Upper lobe of left lung (tissue), 6 donors: ENCODE measurements around the gene FMC1. TPM values are rescaled to one million over a fixed set of nuclear protein-coding genes. Genes with fewer than 3 reads are reported as not detected.
"Not testable (repeated sequence)": the region's sequence is repeated elsewhere in the genome, so short reads cannot be mapped to it uniquely, and the experiment has no call there.

Experiments
- ATAC-seq, 2 donors: fragments of 200-7000 bp; cut with Tn5 transposase; one replicate each; pipeline ENCODE4 v1.9.1; 2022; ENCODE audit warnings: mild to moderate bottlenecking in 2 of 2, moderate library complexity in 2 of 2; ENCODE audit not compliant: low FRiP score in 2 of 2
- DNase-seq, 2 donors: peaks; one replicate each; pipeline ENCODE4 v3.0.0-alpha.2; 2019 to 2020
- H3K27ac ChIP-seq, 4 donors: fragments of 200-600 bp; sonication (generic); one replicate each; pipeline ENCODE4 v1.5.1; 2016 to 2019
- H3K27me3 ChIP-seq, 4 donors: fragments of 200-600 bp; sonication (generic); one replicate each; pipeline ENCODE4 v1.5.1; 2017 to 2019
- H3K36me3 ChIP-seq, 4 donors: fragments of 200-600 bp; sonication (generic); one replicate each; pipeline ENCODE4 v1.5.1; 2016 to 2019
- H3K4me1 ChIP-seq, 4 donors: fragments of 200-600 bp; sonication (generic); one replicate each; pipeline ENCODE4 v1.5.1; 2018 to 2019
- H3K4me3 ChIP-seq, 4 donors: fragments of 200-600 bp; sonication (generic); one replicate each; pipeline ENCODE4 v1.5.1; 2017 to 2019; ENCODE audit warnings: mild to moderate bottlenecking in 2 of 4, moderate library complexity in 1 of 4
- H3K9me3 ChIP-seq, 4 donors: fragments of 200-600 bp; sonication (generic); one replicate each; pipeline ENCODE4 v1.5.1; 2018 to 2019
- EP300 ChIP-seq, 4 donors: sonication (generic); formaldehyde crosslinking; IDR thresholded peaks; one replicate each; pipeline ENCODE4 v1.5.1; 2017; ENCODE audit warnings: antibody characterized with exemption in 4 of 4, control low read depth in 2 of 4
- POLR2A ChIP-seq, 4 donors: fragments of 450-650 bp; IDR thresholded peaks; one replicate each; pipeline ENCODE4 v1.5.1; 2016 to 2017; ENCODE audit warnings: antibody characterized with exemption in 4 of 4, mild to moderate bottlenecking in 2 of 4
- POLR2AphosphoS5 ChIP-seq, 2 donors: sonication (generic); formaldehyde crosslinking; IDR thresholded peaks; one replicate each; pipeline ENCODE4 v1.5.1; 2017; ENCODE audit warnings: antibody characterized with exemption in 2 of 2
- WGBS, 2 donors: methylation state at CpG; one replicate each; pipeline ENCODE4 v1.1.5; 2017 to 2018; 5-methylcytosine and 5-hydroxymethylcytosine counted together
- total RNA-seq, 6 donors: library from RNA; depleted of rRNA in 4 of 6; stranded (reverse); fragments of >200 nt in 4 of 6; gene quantifications; one replicate each; pipeline versions ENCODE4 v1.1.0 to v1.2.1, GENCODE V29; 2016 to 2021
- TF ChIP-seq, protein P1 (sequence below), 6 experiments: fragments of 450-650 bp in 4 of 6; fragments of 200-600 bp in 2 of 6; sonication (generic) in 2 of 6; IDR thresholded peaks; one replicate each; pipeline ENCODE4 v1.5.1; 2016 to 2019; ENCODE audit warnings: antibody characterized with exemption in 6 of 6
- donor health status: DM: no; HTN: no; CAD: no; lungs with moderate emphysema.
- donor health status: DM: no; HTN: yes; CAD: no; lungs with severe emphysema.

The FMC1 gene
- total RNA-seq, 6 donors from 2014 or later = 2.1 to 19.7 (median 9.2) TPM

GRCh38 chr7:139351027-139351426 lies 9.9 kb downstream of the FMC1 start:
- Histone ChIP-seq H3K27ac (no peak overlapping the region), H3K27me3 (no peaks in the 10 kb centered on the region), H3K36me3 (peaks cover 0 to 28% (median 6%) of the 10 kb centered on the region in 4 donors), H3K9me3 (no peaks in the 10 kb centered on the region), H3K4me3 (no peak overlapping the region), H3K4me1 (no peaks in the 10 kb centered on the region)
- no peak for ATAC-seq
- WGBS, 2 donors = 97% methylated on average over 2 of the region's 2 CpGs
- DNase-seq = no peak
- TF ChIP-seq POLR2AphosphoS5 (IDR thresholded peaks at IDR 0.05) (no peak), EP300 (IDR thresholded peaks at IDR 0.05) (no peak), POLR2A (IDR thresholded peaks at IDR 0.05) (no peak)
- TF ChIP-seq, protein P1, sequence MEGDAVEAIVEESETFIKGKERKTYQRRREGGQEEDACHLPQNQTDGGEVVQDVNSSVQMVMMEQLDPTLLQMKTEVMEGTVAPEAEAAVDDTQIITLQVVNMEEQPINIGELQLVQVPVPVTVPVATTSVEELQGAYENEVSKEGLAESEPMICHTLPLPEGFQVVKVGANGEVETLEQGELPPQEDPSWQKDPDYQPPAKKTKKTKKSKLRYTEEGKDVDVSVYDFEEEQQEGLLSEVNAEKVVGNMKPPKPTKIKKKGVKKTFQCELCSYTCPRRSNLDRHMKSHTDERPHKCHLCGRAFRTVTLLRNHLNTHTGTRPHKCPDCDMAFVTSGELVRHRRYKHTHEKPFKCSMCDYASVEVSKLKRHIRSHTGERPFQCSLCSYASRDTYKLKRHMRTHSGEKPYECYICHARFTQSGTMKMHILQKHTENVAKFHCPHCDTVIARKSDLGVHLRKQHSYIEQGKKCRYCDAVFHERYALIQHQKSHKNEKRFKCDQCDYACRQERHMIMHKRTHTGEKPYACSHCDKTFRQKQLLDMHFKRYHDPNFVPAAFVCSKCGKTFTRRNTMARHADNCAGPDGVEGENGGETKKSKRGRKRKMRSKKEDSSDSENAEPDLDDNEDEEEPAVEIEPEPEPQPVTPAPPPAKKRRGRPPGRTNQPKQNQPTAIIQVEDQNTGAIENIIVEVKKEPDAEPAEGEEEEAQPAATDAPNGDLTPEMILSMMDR (IDR thresholded peaks at IDR 0.05) = no peak

DNA sequence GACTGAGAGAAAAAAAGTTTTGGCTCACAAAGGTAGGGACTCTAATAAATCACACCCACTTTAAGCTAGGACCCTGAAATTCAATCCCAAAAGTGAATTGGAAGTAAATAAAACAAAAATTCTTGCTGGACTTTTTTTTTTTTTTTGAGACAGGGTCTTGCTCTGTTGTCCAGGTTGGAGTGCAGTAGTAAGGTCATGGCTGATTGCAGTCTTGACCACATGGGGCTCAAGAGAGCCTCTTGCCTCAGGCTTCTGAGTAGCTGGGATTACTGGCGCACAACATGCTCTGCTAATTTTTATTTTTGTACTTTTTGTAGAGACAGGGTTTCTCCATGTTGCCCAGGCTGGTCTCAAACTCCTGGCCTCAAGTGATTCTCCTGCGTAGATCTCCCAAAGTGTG lies 13.6 kb downstream of the FMC1 start:
- no peak for TF ChIP-seq POLR2AphosphoS5 (IDR thresholded peaks at IDR 0.05)
- TF ChIP-seq POLR2A (IDR thresholded peaks at IDR 0.05) = no peak
- no peak for TF ChIP-seq EP300 (IDR thresholded peaks at IDR 0.05)
- peaks cover 0 to 6% (median 2%) of the 10 kb centered on the region in 4 donors for H3K36me3 ChIP-seq
- no peaks in the 10 kb centered on the region for H3K9me3 ChIP-seq
- H3K4me1 ChIP-seq = peaks cover 0 to 11% (median 2%) of the 10 kb centered on the region in 4 donors
- no peak overlapping the region for H3K27ac ChIP-seq
- ATAC-seq (no peak), DNase-seq (no peak)
- H3K4me3 ChIP-seq = no peak overlapping the region
- 93 to 97% methylated on average over 2 of the region's 2 CpGs for WGBS, 2 donors
- H3K27me3 ChIP-seq = no peaks in the 10 kb centered on the region

DNA sequence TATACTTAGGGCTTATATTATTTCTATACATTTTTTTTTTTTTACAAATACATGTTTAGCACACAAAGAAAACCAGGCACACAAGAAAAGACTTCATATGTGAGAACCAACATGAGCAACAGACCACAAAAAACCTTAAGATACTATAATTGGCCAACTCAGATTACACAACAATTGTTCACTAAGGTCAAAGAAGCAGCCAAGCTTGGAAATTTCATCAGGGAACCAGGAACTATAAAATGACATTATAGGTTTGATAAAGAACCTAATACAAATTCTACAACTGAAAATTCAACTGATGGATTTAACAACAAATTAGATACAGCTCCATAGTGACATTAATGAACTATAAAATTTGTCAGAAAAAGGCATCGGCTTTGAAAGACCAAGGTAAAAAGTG lies 14.2 kb downstream of the FMC1 start:
- WGBS, 2 donors = 95 to 100% methylated on average over 1 of the region's 1 CpG
- TF ChIP-seq, protein P1 (IDR thresholded peaks at IDR 0.05) = no peak
- TF ChIP-seq POLR2AphosphoS5 (IDR thresholded peaks at IDR 0.05) = no peak
- no peak for TF ChIP-seq EP300 (IDR thresholded peaks at IDR 0.05)
- no peak for TF ChIP-seq POLR2A (IDR thresholded peaks at IDR 0.05)
- Histone ChIP-seq H3K27me3 (no peaks in the 10 kb centered on the region), H3K9me3 (no peaks in the 10 kb centered on the region), H3K4me1 (peaks cover 0 to 11% (median 2%) of the 10 kb centered on the region in 4 donors), H3K4me3 (no peak overlapping the region), H3K27ac (no peak overlapping the region), H3K36me3 (peaks cover 0 to 6% (median 2%) of the 10 kb centered on the region in 4 donors)
- DNase-seq (no peak), ATAC-seq (no peak)

- not testable (repeated sequence) for DNase-seq, ATAC-seq, H3K9me3 ChIP-seq, H3K27me3 ChIP-seq, H3K36me3 ChIP-seq
- peak overlapping the region; percentile 98 to 99 (median 99) for H3K27ac ChIP-seq
- WGBS, 2 donors = 90 to 93% methylated on average over 27 of the region's 27 CpGs
- peak overlapping the region in 3 of 4 donors; percentile 72 to 90 (median 84) for H3K4me3 ChIP-seq
- H3K4me1 ChIP-seq = peaks cover 14 to 31% (median 21%) of the 10 kb centered on the region in 4 donors
Measured at GRCh38 chr7:139357729-139358506, 16.8 kb downstream of the FMC1 start.

- ATAC-seq (peak; percentile 10 to 19), DNase-seq (peak in 1 of 2 donors; percentile 58)
- peak overlapping the region; percentile 98 to 99 (median 99) for H3K27ac ChIP-seq
- WGBS, 2 donors = 6 to 7% methylated on average over 37 to 39 of the region's 39 CpGs
- peaks cover 14 to 37% (median 26%) of the 10 kb centered on the region in 4 donors for H3K4me1 ChIP-seq
- H3K27me3 ChIP-seq = no peaks in the 10 kb centered on the region
- TF ChIP-seq, protein P1 (IDR thresholded peaks at IDR 0.05) = no peak
- no peak for TF ChIP-seq EP300 (IDR thresholded peaks at IDR 0.05)
- TF ChIP-seq POLR2AphosphoS5 (IDR thresholded peaks at IDR 0.05) = no peak
- TF ChIP-seq POLR2A (IDR thresholded peaks at IDR 0.05) = no peak
- H3K9me3 ChIP-seq = no peaks in the 10 kb centered on the region
- peak overlapping the region; percentile 72 to 91 (median 87) for H3K4me3 ChIP-seq
- H3K36me3 ChIP-seq = no peaks in the 10 kb centered on the region
Measured at GRCh38 chr7:139358541-139359365, 17.6 kb downstream of the FMC1 start.
